HT1080 (cell line): Measurements from ENCODE around the gene PGBD2. TPM values are rescaled to one million over a fixed set of nuclear protein-coding genes. Genes with fewer than 3 reads are reported as not detected.
"Not testable (repeated sequence)": the region's sequence is repeated elsewhere in the genome, so short reads cannot be mapped to it uniquely, and the experiment has no call there.

Experiments
- DNase-seq: peaks from one replicate; pipeline ENCODE4 v3.0.0-alpha.2; 2015; ENCODE audit warnings: low read depth
- total RNA-seq: library from RNA; depleted of rRNA; stranded (reverse); fragments of >200 nt; shearing (Covaris generic); gene quantifications from 2 replicates; pipeline ENCODE4 v1.2.3, GENCODE V29; 2014

PGBD2 gene
- total RNA-seq, 1 experiment from 2014 or later: 5.7 TPM

DNA sequence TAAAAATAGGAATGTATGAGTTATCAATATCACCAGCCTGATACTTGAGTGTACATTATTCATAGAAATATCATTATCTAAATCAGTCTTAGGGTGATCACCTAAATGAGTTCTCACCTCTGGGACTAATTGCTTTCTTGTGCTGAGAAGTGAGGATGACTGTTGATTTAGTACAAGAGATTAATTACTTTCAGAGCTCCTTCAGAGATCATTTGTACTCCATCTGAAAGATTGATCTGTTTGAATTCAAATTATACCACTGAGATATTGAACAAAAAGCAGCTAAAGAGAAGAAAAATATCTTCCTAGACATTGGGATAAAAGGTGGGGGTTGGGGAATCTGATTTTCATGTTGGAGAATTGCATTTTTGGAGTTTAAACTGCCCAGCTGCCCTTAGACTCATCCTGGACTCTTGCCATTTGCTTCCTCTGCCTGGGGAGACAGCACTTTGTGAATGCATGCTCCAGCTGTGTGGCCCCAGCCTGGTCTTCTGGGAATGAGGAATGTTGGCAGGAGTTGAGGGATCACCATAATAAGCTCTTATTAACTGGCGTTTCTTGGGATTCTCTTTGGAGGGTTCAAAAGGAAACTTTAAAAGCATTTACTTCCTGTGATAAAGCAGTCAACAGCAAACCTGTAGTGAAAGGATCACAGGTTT, 19.7 kb upstream of the PGBD2 start:
- DNase-seq: no peak

DNA sequence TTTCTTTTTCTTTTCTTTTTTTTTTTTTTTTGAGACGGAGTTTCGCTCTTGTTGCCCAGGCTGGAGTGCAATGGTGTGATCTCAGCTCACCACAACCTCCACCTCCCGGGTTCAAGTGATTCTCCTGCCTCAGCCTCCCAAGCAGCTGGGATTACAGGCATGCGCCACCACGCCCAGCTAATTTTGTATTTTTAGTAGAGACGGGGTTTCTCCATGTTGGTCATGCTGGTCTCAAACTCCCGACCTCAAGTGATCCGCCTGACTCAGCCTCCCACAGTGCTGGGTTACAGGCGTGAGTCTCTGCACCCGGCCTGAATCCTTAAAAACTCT, 16.2 kb upstream of the PGBD2 start:
- not testable (repeated sequence) for DNase-seq

DNA sequence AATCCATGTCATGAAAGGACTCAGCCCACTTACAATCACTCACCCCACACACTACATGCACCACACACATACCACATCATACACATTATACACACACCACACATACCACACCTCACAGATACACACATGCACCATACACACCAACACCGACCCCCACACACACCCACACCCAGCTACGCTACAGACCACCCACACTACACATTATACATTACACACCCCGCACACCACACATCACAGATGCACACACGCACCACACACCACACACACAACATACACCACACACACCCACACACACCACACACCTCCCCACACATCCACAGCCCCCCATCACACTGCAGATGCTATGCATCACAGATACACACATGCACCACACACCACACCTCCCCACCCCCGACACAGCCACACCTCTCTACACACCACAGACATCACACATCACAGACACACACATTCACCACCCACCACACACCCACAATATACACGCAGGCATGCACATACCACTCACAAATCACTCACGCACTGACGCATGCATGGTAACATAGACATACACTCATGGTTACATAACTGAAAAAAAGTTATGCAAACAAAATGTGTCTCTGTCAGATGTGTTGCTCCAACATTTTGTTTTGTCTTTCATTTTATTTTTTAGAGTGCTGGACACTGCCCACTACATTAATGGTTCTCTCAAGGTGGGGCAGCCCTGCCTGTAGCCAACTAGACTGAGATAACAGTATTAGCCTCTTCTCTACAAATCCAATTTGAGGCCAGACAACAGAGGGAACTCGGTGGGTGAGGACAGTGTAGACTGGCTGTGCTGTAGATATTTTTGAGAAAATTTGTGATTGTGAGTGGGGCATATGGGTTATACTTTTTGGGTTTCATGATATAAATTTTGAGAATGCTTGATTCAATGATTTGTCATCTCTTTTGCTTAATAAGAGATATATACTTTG, 15.2 kb upstream of the PGBD2 start:
- no peak for DNase-seq

DNA sequence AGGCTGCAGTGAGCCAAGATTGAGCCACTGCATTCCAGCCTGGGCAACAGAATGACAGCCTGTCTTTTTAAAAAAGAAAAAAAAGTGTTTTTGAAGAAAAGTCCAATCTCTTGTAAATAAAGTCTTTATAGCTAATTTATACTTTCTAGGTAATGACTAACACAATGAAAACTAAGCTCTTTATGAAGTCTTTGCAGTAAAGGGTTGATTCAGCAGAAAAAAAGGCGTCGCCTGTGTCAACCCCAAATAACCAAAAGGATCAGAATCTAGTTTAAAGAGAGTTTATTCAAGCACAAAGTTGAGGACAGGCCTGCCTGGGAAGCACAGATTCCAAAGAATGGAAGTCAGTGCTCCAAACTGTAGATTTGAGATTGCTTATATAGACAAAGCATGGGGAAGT, 14.3 kb upstream of the PGBD2 start:
- no peak for DNase-seq

DNA sequence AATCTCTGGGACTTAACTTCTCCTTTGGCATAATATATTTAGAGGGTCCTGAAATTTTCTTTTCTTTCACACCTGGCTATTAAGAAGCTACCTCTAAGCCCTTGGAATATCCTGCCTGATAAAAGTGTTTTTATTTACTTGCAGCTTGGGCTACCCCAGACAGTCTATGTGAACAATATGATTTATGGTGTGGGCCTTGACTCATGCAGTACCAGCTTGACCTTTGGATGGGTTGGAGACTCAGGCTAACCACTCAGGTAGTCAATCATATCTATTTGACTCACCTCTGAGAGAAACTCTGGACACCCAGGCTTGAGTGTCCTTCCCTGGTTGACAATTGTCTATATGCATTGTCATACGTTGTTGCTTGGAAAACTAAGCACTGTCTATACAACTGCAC, 13.4 kb upstream of the PGBD2 start:
- no peak for DNase-seq

DNA sequence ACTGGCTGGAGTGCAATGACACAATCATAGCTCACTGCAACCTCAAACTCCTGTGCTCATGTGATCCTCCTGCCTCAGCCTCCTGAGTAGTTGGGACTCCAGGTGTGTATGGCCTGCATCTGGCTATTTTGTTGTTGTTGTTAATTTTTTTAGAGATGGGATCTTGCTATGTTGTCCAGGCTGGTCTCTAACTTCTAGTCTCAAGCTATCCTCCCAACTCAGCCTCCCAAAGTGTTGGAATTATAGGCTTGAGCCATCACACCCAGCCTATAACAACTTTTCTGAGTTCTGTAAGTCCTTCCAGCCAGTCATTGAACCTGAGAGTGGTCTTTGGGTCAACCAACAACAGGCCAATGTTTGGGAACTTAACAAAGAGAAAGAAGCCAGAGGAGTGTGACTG, 11.2 kb upstream of the PGBD2 start:
- no peak for DNase-seq

DNA sequence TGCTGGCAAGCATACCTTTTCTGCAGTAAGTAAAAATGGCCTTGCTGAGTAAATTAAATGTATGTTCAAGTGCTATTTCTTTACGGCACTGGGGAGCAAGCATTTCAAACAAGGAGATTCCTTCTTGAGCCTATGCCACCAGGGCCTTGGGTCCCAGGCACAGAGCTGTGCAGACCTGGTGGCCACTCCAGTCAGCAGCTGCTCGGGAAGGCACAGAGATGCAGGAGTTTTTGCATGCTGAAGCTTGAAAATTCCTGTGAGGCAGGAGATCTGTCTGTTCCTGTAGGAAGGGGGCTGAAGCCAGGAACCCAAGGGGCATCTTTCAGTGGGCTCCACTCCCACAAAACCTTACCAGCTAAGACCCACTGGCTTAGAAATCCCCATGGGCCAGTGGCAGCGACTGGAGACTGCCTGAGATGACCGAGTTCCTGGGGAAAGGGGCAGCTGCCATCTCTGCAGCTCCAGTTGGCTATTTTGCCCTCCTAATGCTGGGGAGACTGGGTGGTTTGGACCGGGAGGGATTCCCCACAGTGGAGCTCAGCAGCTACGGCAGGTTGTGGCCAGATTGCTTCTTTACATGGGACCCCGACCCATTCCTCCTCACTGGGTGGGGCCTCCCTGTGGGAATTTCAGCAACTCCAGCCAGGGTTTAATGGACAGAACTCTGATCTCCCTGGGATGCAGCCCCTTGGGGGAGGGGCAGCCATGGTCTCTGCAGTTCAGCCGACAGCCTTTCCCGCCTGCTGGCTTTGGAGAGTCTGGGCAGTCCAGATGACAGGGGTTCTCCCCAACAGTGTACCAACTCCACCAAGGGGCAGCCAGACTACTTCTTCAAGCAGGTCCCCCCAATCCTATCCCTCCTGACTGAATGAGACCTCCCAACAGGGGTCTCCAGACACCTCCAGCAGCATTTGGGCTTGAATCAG, 8.4 kb upstream of the PGBD2 start:
- DNase-seq: no peak

DNA sequence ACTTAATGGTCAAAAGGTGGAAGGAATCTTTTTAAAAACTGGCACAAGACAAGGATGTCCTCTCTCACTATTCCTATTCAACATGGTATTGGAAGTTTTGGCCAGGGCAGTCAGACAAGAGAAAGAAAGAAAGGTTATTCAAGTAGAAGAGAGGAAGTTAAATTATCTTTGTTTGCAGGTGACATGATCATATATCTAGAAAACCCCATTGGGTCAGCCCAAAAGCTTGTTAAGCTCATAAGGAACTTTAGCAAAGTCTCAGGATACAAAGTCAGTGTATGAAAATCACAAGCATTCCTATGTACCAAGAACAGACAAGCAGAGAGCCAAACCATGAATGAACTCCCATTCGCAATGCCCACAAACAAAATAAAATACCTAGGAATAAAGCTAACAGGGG, 5.4 kb upstream of the PGBD2 start:
- no peak for DNase-seq

DNA sequence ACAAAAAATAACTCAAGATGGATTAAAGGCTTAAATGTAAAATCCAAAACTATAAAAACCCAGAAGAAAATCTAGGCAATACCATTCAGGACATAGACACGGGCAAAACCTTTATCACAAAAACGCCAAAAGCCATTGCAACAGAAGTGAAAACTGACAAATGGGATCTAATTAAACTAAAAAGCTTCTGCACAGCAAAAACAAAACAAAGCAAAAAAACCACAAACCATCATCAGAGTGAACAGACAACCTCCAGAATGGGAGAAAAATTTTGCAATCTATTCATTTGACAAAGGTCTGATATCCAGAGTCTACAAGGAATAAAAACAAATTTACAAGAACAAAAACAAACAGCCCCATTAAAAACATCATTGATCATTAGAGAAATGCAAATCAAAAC, 4.5 kb upstream of the PGBD2 start:
- no peak for DNase-seq

DNA sequence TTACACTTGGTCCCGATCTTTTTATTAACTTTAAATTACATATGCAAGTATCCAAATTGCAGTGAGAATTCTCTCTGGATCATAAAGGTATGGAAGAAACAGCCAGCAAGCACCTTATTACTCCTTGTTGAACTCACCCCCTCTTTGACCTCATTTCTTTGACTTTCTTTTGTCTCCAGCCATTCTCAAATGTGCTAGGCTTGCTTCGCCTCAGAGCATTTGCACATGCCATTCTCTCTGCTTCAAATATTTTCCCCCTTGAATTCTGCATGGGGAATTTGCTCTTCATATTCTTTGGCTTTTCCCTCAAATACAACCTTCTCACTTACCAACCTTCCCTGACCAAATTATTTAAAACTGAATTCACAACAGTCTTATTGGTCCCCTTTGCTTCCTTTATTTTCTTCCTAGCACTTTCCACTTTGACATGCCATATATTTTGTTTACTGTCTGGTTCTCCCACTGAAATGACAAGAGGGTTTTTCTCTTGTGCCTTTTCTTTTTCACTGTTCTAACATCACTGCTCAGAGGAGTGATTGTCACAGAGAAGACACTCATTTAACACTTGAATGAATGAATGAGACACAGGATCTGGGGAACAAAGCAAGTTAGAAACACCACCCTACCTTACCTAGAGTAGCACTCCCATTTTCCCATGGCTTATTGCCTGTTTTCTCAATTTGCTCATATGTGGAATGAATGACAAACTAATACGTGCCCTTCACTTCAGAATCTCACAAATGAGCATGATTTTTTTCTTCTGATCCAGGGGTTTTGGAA, 1.4 kb upstream of the PGBD2 start:
- DNase-seq: no peak

DNA sequence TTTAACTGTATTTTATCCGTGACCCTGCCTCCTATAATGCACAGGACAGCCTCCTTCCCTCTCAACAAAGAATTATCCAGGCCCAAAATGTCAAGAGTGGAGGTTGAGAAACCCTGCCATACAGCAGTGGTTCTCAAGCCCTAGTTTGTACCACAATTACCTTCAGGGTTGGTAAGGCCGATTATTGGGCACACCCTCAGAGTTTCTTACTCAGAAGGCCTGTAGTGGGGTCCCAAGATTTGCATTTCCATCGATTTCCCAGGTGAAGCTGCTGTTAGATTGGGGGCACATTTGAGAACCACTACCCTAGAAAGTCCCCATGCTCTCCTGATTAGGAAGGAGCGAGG, 400 bp upstream of the PGBD2 start:
- no peak for DNase-seq

DNA sequence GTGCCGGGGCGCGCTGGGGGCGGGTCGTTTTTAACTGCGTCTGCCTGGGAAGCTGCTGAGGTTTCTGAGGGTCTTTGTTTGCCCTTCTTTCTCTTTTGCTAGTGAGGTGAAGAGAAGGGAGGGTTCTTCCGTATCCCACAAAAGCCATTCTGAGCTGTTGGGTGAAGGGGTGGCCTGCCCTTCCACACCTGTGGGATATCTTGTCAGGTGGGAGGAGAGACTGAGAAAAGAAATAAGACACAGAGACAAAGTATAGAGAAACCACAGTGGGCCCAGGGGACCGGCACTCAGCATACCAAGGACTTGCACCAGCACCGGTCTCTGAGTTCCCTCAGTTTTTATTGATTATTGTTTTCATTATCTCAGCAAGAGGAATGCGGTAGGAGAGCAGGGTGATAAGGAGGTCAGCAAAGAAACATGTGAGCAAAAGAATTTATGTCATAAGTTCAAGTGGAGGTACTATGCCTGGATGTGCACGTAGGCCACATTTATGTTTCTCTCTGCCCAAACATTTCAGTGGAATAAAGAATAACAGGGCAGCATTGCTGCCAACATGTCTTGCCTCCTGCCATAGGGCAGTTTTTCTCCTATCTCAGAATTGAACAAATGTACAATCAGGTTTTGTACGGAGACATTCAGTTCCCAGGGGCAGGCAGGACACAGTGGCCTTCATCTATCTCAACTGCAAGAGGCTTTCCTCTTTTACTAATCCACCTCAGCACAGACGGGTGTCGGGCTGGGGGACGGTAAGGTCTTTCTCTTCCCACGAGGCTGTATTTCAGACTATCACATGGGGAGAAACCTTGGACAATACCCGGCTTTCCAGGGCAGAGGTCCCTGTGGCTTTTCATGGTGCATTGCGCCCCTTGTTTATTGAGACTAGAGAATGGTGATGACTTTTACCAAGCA, 972 bp downstream of the PGBD2 start:
- DNase-seq: no peak

DNA sequence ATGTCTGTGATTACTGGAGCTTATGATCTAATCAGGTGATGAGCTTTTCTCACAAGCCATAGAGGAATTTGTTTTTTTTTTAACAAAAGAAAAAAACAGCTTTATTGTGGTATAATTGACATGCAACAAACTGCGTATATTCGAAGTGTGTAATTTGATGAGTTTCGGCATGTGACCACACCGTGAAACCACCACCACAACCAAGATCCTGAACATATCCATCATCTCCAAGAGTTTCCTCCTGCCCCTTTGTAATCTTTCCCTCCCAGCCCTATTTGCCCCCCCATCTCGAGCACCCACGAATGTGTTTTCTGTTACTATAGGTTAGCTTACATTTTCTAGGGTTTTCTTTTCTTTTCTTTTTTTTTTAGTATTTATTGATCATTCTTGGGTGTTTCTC, 4.7 kb downstream of the PGBD2 start:
- no peak for DNase-seq

DNA sequence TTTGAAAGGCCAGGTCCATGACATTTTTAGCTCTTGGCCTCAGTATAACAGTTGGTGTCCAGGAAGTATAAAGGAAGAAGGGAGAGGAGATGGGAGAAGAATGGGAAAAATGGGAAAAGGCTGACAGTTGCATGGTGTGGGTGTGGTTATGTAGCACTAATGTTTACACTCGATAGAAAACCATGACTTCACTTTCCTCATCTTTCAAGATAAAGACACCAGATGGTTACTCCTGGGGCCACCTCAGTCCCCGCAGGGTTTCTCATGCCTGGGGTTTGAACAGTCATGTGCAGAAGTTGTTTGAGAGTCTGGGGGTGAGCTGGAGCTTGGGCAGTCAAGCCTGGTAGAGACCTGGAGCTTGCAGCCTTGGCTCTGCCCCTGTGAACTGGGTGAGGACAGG, 7.9 kb downstream of the PGBD2 start:
- no peak for DNase-seq

DNA sequence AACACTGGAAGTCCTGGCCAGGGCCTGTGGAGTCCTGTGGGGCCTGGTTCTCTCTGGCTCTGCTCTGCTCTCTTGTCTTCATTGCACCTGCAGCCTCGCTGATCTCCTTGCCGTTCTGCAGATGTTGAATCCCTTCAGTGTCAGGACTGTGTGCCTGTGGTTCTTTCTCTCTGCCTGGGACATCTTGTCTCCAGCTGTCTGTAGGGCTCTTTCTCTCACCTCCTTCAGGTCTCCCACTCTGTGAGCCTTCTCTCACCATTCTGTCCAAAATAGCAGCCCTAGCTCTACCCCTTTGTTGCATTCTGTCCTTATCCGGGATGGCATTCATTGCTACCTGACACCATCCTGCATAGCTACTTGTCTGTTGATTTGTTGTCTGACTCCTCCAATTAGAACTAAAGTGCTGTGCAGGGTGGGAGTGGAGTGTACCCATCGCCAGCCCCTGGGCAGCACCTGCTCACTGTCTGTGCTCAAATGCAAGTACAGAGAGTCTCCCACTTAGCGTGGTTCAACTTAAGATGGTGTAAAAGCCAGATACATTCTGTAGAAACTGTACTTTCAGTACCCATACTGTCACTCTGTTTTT, 8.9 kb downstream of the PGBD2 start:
- no peak for DNase-seq

DNA sequence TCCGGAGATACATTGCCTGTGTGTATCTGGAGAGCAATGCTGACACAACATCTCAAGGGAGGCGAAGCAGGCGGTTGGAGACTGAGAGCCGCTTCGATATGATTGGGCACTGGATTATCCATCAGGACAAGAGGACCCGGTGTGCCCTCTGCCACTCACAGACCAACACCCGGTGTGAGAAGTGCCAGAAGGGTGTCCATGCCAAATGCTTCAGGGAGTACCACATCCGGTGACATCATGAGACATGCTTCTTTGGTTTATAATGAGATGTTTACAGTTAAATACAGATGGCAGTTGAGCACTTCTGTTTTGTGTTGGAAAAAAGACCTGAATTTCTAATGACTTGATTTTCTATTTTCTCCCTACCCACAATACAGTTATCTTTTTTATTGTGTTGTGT, 12.1 kb downstream of the PGBD2 start:
- DNase-seq: peak; percentile 31

DNA sequence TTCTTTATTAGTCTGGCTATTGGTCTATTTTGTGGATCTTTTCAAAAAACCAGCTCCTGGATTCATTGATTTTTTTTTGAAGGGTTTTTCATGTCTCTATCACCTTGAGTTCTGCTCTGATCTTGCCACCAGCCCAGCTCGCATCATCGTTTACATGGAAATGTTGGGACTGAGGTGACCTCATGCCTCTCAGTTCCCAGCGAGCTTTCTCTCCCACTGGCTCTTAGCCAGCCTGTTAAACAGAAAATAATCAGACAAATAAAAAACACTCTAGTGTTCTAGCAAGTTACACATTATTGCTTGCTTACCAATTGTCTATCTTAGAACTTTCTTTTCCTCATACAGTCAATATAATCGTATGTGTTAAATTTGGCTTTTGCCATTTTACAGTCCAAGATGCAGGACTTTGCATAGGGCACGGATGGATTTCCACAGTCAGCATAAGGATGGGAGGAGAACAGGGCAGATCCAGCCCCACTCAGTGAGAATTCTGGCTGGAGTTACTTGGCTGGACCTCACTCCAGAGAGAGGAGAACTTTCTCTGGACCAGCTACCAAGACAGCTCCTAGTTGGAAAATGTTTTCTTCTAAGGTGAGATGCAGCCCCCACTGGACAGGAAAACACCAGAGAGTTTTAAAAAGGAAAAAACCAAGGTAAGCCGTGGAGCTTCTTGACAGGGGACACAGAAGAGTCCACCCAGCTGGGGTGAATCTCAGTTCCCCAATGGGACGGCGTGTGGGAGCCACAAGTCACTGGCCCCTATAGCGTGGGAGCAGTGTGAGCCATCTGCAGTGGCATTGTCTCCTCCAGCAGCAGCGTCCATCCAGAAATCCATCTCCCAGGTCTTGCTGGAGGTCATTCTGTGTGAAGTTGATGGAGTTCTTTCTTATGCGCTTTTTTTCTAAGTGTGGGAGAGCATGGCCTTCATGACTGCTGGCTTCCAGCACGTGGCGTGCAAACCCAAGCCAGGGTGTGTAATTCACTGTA, 17.6 kb downstream of the PGBD2 start:
- no peak for DNase-seq

DNA sequence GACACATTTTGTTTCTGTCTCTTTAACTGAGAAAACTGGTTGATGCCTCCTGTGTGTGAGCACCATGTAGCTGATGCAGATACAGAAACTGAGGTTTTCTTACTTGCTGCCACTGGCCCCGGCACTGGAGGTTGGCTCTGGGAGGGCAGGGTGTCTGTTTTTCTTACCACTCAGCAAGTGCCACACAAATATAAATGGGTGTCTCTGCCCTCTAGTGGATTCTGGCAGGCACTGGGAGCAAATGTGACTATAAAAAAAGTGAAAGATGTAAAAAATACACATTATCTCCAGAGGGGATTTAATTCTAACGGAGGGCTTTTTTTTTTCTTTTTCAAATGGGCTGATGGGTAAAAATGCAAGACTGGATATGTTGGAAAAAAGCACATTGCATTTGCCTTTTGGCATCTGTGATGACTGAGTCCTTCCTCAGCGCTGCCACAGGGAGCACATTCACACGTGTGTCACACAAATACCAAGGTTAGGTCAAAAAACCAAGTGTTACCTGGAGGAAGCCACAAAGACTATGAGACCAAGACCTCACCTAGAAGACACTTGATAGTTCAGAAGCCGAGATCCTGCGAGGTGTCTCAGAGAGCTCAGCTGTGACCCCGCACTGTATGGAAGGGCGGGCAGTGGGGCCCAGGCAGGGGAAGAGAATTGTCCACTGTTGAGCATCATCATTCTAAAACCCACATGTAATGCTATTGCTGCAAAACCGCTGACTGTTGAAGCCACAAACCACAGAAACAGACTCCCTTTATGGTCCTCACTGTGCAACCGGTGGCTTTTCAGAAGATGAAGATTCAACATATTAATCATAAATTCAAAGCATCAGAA, 18.9 kb downstream of the PGBD2 start:
- DNase-seq: peak; percentile 77
